HepG2 (cell line): ENCODE results near the gene RPL4. TPM values are rescaled to one million over a fixed set of nuclear protein-coding genes. Genes with fewer than 3 reads are reported as not detected.

Experiments used
- ARNTL ChIP-seq: sonication (generic); formaldehyde crosslinking; IDR thresholded peaks from 2 replicates; pipeline ENCODE4 v1.4.0; 2020; ENCODE audit warnings: mild to moderate bottlenecking, missing genetic modification reagents
- BORCS8-MEF2B ChIP-seq: sonication (generic); formaldehyde crosslinking; IDR thresholded peaks from 2 replicates; pipeline ENCODE4 v1.8.0; 2022; ENCODE audit warnings: mild to moderate bottlenecking, missing genetic modification reagents
- CBX2 ChIP-seq, 2 experiments: fragments of 200-600 bp in 1 of 2; sonication (generic); formaldehyde crosslinking in 1 of 2; IDR thresholded peaks; 2 replicates each; pipeline versions ENCODE4 v1.7.0 to v1.8.1; 2018 to 2022; ENCODE audit warnings: low read depth in 2 of 2, low read length in 1 of 2, mild to moderate bottlenecking in 1 of 2, missing genetic modification reagents in 1 of 2
- CREB1 ChIP-seq, 2 experiments: fragments of 450-650 bp in 1 of 2; IDR thresholded peaks; 2 replicates each; pipeline ENCODE4 v1.6.1; 2016 to 2017; ENCODE audit warnings: control low read depth in 1 of 2, mild to moderate bottlenecking in 1 of 2, missing compliant biosample characterization in 1 of 2, missing genetic modification characterization in 1 of 2
- FOXC1 ChIP-seq: sonication (generic); formaldehyde crosslinking; IDR thresholded peaks from 2 replicates; pipeline ENCODE4 v1.8.0; 2022; ENCODE audit warnings: mild to moderate bottlenecking, missing genetic modification reagents, borderline replicate concordance
- HNF1B ChIP-seq: sonication (generic); formaldehyde crosslinking; IDR thresholded peaks from 2 replicates; pipeline ENCODE4 v1.5.1; 2020; ENCODE audit warnings: mild to moderate bottlenecking, moderate library complexity, missing genetic modification reagents
- HNRNPLL ChIP-seq: fragments of 200-400 bp; formaldehyde crosslinking; IDR thresholded peaks from 2 replicates; pipeline ENCODE4 v1.6.1; 2017; ENCODE audit warnings: mild to moderate bottlenecking, low read depth, low read length; ENCODE audit not compliant: poor library complexity, severe bottlenecking
- IKZF5 ChIP-seq: IDR thresholded peaks from 2 replicates; pipeline ENCODE4 v1.6.1; 2018; ENCODE audit warnings: missing genetic modification reagents, mild to moderate bottlenecking, missing compliant biosample characterization
- JARID2 ChIP-seq: sonication (generic); formaldehyde crosslinking; IDR thresholded peaks from 2 replicates; pipeline ENCODE4 v1.8.1; 2023; ENCODE audit warnings: missing genetic modification reagents, inconsistent platforms; ENCODE audit not compliant: insufficient replicate concordance
- NCOA1 ChIP-seq: sonication (generic); formaldehyde crosslinking; IDR thresholded peaks from 2 replicates; pipeline ENCODE4 v1.9.0; 2021; ENCODE audit warnings: missing genetic modification reagents
- POLR2G ChIP-seq: fragments of 200-400 bp; formaldehyde crosslinking; IDR thresholded peaks from 2 replicates; pipeline ENCODE4 v1.6.1; 2018; ENCODE audit warnings: mild to moderate bottlenecking, low read depth, low read length, moderate library complexity
- RFX1 ChIP-seq: fragments of 450-650 bp; IDR thresholded peaks from 2 replicates; pipeline ENCODE4 v1.6.1; 2017
- TGIF2 ChIP-seq: IDR thresholded peaks from 2 replicates; pipeline ENCODE4 v1.6.1; 2016; ENCODE audit warnings: control low read depth, missing compliant biosample characterization
- TMF1 ChIP-seq: sonication (generic); formaldehyde crosslinking; IDR thresholded peaks from 2 replicates; pipeline ENCODE4 v1.8.1; 2022; ENCODE audit warnings: low read depth, missing genetic modification reagents
- ZBTB2 ChIP-seq: sonication (generic); formaldehyde crosslinking; IDR thresholded peaks from 2 replicates; pipeline ENCODE4 v1.8.0; 2022; ENCODE audit warnings: low read depth, missing genetic modification reagents
- ZBTB7B ChIP-seq: sonication (generic); formaldehyde crosslinking; IDR thresholded peaks from 2 replicates; pipeline ENCODE4 v1.4.0; 2020; ENCODE audit warnings: missing genetic modification reagents
- ZNF17 ChIP-seq: sonication (generic); formaldehyde crosslinking; IDR thresholded peaks from 2 replicates; pipeline ENCODE4 v1.5.0; 2020; ENCODE audit warnings: mild to moderate bottlenecking, missing genetic modification reagents
- ZNF18 ChIP-seq: sonication (generic); formaldehyde crosslinking; IDR thresholded peaks from 2 replicates; pipeline ENCODE4 v1.8.0; 2022; ENCODE audit warnings: mild to moderate bottlenecking, missing genetic modification reagents; ENCODE audit not compliant: insufficient replicate concordance
- ZNF816 ChIP-seq: sonication (generic); formaldehyde crosslinking; IDR thresholded peaks from 2 replicates; pipeline ENCODE4 v1.8.0; 2022; ENCODE audit warnings: missing genetic modification reagents, mild to moderate bottlenecking, borderline replicate concordance
- polyA plus RNA-seq, 8 experiments: library from polyadenylated mRNA; depleted of rRNA in 3 of 8; stranded (reverse) in 7 of 8; unstranded in 1 of 8; fragments of >200 nt; fragmentation: Illumina TruSeq in 4 of 8; extraction: Trizol in 4 of 8; gene quantifications; 2 replicates each; pipeline versions ENCODE4 v1.2.1 to v1.2.3, GENCODE V29; 2011 to 2016; ENCODE audit warnings: low read depth in 4 of 8, missing spikeins in 1 of 8, mixed read lengths in 1 of 8; ENCODE audit not compliant: insufficient read depth in 1 of 8
- total RNA-seq, 5 experiments: library from RNA; depleted of rRNA; stranded (reverse); fragments of >200 nt; fragmentation: Illumina TruSeq; extraction: Trizol; gene quantifications; 2 replicates each; pipeline ENCODE4 v1.2.3, GENCODE V29; 2016; ENCODE audit warnings: low read depth in 1 of 5
- TF ChIP-seq, protein P1 (sequence below): sonication (generic); formaldehyde crosslinking; IDR thresholded peaks from 2 replicates; pipeline ENCODE4 v1.8.0; 2022; ENCODE audit warnings: mild to moderate bottlenecking, missing genetic modification reagents
- TF ChIP-seq, protein P2 (sequence below): sonication (generic); formaldehyde crosslinking; IDR thresholded peaks from 2 replicates; pipeline ENCODE4 v1.5.0; 2020; ENCODE audit warnings: missing genetic modification reagents, mild to moderate bottlenecking, borderline replicate concordance

Gene RPL4
- total and polyA plus RNA-seq, 2 of the 13 experiments (the other 11 are each of a cell fraction or from before 2014, with no cell fraction given) = 3,630 to 3,960 TPM

DNA sequence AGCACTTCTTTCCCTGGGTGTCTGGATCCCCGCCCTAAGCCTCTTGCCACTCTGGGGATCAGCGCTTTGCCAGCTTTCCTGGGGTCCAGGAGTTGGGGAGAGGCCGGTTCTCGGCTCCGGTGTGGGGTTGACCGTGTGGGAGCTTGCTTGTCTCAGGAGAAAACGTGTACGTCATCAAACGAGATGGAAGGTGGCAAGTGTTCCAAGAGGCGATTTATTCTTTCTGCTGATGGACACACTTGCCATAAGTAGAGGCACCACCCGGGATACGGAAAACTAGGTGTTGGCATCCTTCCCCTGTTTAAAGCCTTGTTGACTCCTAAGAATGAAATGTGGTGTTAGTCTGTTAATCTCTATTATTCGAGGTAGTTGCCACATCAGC lies 766 bp upstream of the RPL4 start (continued):
- TF ChIP-seq IKZF5 (CRISPR knock-in tag) (no peak), ZNF17 (CRISPR knock-in tag) (0 out of 2 replicates have a peak, but pooled peaks have one; percentile 14), ARNTL (CRISPR knock-in tag) (no peak), JARID2 (no peak), HNF1B (CRISPR knock-in tag) (0 out of 2 replicates have a peak, but pooled peaks have one; percentile 9), ZNF18 (CRISPR knock-in tag) (peak; percentile 6), TGIF2 (CRISPR knock-in tag) (no peak), BORCS8-MEF2B (CRISPR knock-in tag) (peak; percentile 60; the same call in 1 of the 2 replicates), ZBTB2 (no peak), HNRNPLL (peak; percentile 4), TMF1 (CRISPR knock-in tag) (0 out of 2 replicates have a peak, but pooled peaks have one; percentile 28), POLR2G (no peak), RFX1 (no peak), FOXC1 (CRISPR knock-in tag) (no peak), NCOA1 (CRISPR knock-in tag) (no peak), ZNF816 (CRISPR knock-in tag) (no peak), CBX2 (IDR thresholded peaks at IDR 0.05; ENCODE audit: low read depth, low read length) (no peak), CBX2 (CRISPR knock-in tag; IDR thresholded peaks at IDR 0.05; ENCODE audit: low read depth) (no peak), ZBTB7B (CRISPR knock-in tag) (no peak), CREB1 (IDR thresholded peaks at IDR 0.05) (peak; percentile 71), CREB1 (CRISPR knock-in tag; IDR thresholded peaks at IDR 0.05) (no peak)
- TF ChIP-seq, protein P1, sequence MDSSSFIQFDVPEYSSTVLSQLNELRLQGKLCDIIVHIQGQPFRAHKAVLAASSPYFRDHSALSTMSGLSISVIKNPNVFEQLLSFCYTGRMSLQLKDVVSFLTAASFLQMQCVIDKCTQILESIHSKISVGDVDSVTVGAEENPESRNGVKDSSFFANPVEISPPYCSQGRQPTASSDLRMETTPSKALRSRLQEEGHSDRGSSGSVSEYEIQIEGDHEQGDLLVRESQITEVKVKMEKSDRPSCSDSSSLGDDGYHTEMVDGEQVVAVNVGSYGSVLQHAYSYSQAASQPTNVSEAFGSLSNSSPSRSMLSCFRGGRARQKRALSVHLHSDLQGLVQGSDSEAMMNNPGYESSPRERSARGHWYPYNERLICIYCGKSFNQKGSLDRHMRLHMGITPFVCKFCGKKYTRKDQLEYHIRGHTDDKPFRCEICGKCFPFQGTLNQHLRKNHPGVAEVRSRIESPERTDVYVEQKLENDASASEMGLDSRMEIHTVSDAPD (CRISPR knock-in tag) = no peak
- TF ChIP-seq, protein P2, sequence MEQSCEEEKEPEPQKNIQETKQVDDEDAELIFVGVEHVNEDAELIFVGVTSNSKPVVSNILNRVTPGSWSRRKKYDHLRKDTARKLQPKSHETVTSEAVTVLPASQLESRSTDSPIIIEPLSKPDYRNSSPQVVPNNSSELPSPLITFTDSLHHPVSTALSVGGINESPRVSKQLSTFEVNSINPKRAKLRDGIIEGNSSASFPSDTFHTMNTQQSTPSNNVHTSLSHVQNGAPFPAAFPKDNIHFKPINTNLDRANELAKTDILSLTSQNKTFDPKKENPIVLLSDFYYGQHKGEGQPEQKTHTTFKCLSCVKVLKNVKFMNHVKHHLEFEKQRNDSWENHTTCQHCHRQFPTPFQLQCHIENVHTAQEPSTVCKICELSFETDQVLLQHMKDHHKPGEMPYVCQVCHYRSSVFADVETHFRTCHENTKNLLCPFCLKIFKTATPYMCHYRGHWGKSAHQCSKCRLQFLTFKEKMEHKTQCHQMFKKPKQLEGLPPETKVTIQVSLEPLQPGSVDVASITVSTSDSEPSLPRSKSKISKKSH (CRISPR knock-in tag) = peak; percentile 56; the same call in 1 of the 2 replicates
